22Rv1 (cell line): Measurements from ENCODE around the gene RMI1.

Experiments used
- ZFX ChIP-seq: fragments of 450-650 bp; IDR thresholded peaks from 2 replicates; pipeline ENCODE4 v1.6.1; 2017; ENCODE audit warnings: antibody characterized with exemption, borderline replicate concordance
- TF ChIP-seq, protein P1 (sequence below): fragments of 450-650 bp; IDR thresholded peaks from 2 replicates; pipeline ENCODE4 v1.5.1; 2017; ENCODE audit warnings: mild to moderate bottlenecking

DNA sequence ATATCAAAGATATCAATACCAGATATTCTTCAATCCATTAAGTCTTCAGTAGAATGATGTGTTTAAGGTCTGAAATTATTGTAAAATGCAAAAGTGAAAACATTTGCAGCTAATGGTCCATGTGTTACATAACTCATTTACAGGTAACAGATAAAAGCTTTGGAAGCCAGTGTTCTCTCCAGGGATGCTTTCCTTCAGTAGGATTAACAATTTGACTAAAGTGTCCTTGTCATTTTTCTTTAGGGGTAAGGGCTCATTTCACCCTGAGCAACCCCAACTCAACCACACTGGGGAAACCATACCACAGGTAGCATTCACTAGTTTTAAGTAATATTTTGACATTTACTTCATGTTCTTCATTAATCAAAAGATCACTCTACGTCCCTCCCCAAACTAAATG lies 13.5 kb upstream of the RMI1 start:
- TF ChIP-seq, protein P1, sequence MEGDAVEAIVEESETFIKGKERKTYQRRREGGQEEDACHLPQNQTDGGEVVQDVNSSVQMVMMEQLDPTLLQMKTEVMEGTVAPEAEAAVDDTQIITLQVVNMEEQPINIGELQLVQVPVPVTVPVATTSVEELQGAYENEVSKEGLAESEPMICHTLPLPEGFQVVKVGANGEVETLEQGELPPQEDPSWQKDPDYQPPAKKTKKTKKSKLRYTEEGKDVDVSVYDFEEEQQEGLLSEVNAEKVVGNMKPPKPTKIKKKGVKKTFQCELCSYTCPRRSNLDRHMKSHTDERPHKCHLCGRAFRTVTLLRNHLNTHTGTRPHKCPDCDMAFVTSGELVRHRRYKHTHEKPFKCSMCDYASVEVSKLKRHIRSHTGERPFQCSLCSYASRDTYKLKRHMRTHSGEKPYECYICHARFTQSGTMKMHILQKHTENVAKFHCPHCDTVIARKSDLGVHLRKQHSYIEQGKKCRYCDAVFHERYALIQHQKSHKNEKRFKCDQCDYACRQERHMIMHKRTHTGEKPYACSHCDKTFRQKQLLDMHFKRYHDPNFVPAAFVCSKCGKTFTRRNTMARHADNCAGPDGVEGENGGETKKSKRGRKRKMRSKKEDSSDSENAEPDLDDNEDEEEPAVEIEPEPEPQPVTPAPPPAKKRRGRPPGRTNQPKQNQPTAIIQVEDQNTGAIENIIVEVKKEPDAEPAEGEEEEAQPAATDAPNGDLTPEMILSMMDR, result no peak
- TF ChIP-seq ZFX, result no peak
